Gastrocnemius medialis (tissue), 4 donors: Measurements from ENCODE around the gene FCAR. TPM values are rescaled to one million over a fixed set of nuclear protein-coding genes. Genes with fewer than 3 reads are reported as not detected.
"Not testable (repeated sequence)": the region's sequence is repeated elsewhere in the genome, so short reads cannot be mapped to it uniquely, and the experiment has no call there.

Experiments used
- ATAC-seq, 2 donors: fragments of 150-250 bp; one replicate each; pipeline ENCODE4 v1.9.1; 2016
- DNase-seq, 2 donors: peaks; one replicate each; pipeline ENCODE4 v3.0.0-alpha.2; 2019
- H3K27ac ChIP-seq, 4 donors: fragments of 200-600 bp; sonication (generic); 1 replicate in 1 of 4; 2 replicates in 3 of 4; pipeline ENCODE4 v1.5.1; 2016 to 2018; ENCODE audit warnings: mild to moderate bottlenecking in 2 of 4, moderate library complexity in 1 of 4
- H3K27me3 ChIP-seq, 3 donors: fragments of 200-600 bp; sonication (generic) in 2 of 3; 1 replicate in 1 of 3; 2 replicates in 2 of 3; pipeline versions ENCODE4 v1.5.1 to v1.6.0; 2016 to 2019; ENCODE audit warnings: mild to moderate bottlenecking in 1 of 3, moderate library complexity in 1 of 3
- H3K36me3 ChIP-seq, 2 donors: fragments of 200-600 bp; sonication (generic) in 1 of 2; one replicate each; pipeline ENCODE4 v1.5.1; 2017 to 2018
- H3K4me1 ChIP-seq, 2 donors: fragments of 200-600 bp; sonication (generic) in 1 of 2; one replicate each; pipeline ENCODE4 v1.5.1; 2016 to 2017; ENCODE audit warnings: mild to moderate bottlenecking in 2 of 2
- H3K4me3 ChIP-seq, 4 donors: fragments of 200-600 bp; sonication (generic) in 3 of 4; 1 replicate in 1 of 4; 2 replicates in 3 of 4; pipeline ENCODE4 v1.5.1; 2016 to 2019; ENCODE audit warnings: mild to moderate bottlenecking in 2 of 4
- H3K9me3 ChIP-seq, 3 donors: fragments of 200-600 bp; sonication (generic) in 2 of 3; 1 replicate in 1 of 3; 2 replicates in 2 of 3; pipeline ENCODE4 v1.5.1; 2016 to 2019
- POLR2A ChIP-seq, 2 donors: fragments of 450-650 bp; IDR thresholded peaks; one replicate each; pipeline ENCODE4 v1.6.1; 2017; ENCODE audit warnings: antibody characterized with exemption in 2 of 2, mild to moderate bottlenecking in 2 of 2, moderate library complexity in 2 of 2
- in situ Hi-C, 4 donors: fragments of 200-750 bp; cut with MboI; loops; one replicate each; pipeline versions ENCODE4 v1.15.0 to v1.8.0; 2017; ENCODE audit warnings: low sequenced_read_pairs in 4 of 4
- intact Hi-C: fragments of 100-400 bp; cut with DNase I; formaldehyde crosslinking; loops from one replicate; pipeline ENCODE4 v1.15.1; 2023; ENCODE audit warnings: low total_unique reads
- total RNA-seq, 4 donors: library from RNA; depleted of rRNA; stranded (reverse); fragments of >200 nt; gene quantifications; one replicate each; pipeline versions ENCODE4 v1.1.0 to v1.2.3, GENCODE V29; 2016
- TF ChIP-seq, protein P1 (sequence below), 5 experiments: fragments of 450-650 bp in 3 of 5; fragments of 200-600 bp in 2 of 5; sonication (generic) in 2 of 5; IDR thresholded peaks in 4 of 5; conservative IDR thresholded peaks in 1 of 5; 1 replicate in 4 of 5; 2 replicates in 1 of 5; pipeline ENCODE4 v1.5.1; 2016 to 2019; ENCODE audit warnings: antibody characterized with exemption in 5 of 5, mild to moderate bottlenecking in 3 of 5, moderate library complexity in 3 of 5

The FCAR gene
- total RNA-seq, 4 donors from 2014 or later: 0.33 to 2.0 (median 0.41) TPM; not detected in 1

DNA sequence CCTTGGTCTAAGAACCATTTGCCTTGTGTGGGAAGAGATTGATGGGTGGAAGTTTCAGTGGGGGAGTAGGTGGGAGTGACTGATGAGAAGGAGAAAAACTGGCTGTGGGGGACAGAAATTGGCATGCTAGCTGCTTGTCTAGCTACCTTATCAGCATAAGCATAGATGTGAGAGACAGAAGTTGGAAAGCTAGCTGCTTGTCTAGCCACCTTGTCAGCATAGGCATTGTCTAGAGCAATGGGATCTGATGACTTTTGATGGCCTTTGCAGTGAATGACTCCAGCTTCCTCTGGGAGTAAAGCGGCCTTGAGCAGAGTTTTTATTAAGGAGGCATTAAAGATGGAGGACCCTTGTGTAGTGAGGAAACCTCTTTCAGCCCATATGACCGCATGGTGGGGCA, 22.0 kb downstream of the FCAR start:
- Histone ChIP-seq H3K9me3 (no peaks in the 10 kb centered on the region), H3K27me3 (no peaks in the 10 kb centered on the region), H3K36me3 (no peaks in the 10 kb centered on the region), H3K4me1 (no peaks in the 10 kb centered on the region), H3K27ac (no peak overlapping the region), H3K4me3 (no peak overlapping the region)
- no peak for DNase-seq
- ATAC-seq: no peak
- in situ Hi-C loops: no loop called here
- intact Hi-C loops: no loop called here
- TF ChIP-seq POLR2A (IDR thresholded peaks at IDR 0.05): no peak
- TF ChIP-seq, protein P1, sequence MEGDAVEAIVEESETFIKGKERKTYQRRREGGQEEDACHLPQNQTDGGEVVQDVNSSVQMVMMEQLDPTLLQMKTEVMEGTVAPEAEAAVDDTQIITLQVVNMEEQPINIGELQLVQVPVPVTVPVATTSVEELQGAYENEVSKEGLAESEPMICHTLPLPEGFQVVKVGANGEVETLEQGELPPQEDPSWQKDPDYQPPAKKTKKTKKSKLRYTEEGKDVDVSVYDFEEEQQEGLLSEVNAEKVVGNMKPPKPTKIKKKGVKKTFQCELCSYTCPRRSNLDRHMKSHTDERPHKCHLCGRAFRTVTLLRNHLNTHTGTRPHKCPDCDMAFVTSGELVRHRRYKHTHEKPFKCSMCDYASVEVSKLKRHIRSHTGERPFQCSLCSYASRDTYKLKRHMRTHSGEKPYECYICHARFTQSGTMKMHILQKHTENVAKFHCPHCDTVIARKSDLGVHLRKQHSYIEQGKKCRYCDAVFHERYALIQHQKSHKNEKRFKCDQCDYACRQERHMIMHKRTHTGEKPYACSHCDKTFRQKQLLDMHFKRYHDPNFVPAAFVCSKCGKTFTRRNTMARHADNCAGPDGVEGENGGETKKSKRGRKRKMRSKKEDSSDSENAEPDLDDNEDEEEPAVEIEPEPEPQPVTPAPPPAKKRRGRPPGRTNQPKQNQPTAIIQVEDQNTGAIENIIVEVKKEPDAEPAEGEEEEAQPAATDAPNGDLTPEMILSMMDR (IDR thresholded peaks at IDR 0.05 in 4 of 5, conservative IDR thresholded peaks at IDR 0.05 in 1 of 5): no peak

DNA sequence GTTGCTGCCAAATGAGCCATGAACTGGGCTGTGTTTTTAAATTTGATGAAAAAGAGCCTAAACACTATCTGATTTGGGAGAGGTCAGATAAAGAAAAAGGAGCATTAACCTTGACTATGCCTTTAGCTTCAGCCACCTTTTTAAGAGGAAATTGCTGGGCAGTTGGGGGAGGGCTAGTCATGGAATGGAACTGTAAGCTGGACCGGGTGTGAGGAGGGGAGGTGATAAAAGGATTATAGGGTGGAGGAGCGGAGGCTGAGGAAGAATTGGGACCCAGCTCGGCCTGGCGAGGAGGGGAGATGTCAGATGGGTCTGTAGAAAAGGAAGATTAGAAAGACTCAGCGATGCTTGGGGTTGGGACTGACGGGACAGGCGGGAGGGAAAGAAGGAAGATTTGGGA, 24.6 kb downstream of the FCAR start:
- intact Hi-C loops, DNase-seq, H3K4me1 ChIP-seq, H3K27ac ChIP-seq, H3K4me3 ChIP-seq, in situ Hi-C loops, H3K36me3 ChIP-seq, ATAC-seq, H3K9me3 ChIP-seq, H3K27me3 ChIP-seq: not testable (repeated sequence)

DNA sequence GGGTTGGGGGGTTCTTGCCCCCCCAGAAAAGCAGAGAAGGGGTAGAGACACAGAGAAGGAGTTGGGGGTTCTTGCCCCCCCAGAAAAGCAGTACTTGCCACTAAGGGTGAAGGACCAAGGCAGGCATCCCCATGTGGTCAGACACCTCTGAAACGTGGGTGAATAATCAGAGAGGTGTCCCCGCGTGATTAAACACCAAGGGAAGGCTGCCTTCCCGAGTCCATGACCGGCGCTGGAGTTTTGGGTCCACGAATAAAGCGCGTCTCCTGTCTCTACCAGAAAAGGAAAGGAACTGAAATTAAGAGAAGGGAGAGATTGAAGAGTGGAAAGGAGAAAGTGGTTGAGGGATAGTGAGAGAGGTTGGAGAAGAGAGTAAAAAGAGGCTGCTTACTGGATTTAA, 25.6 kb downstream of the FCAR start:
- intact Hi-C loops, H3K27ac ChIP-seq, H3K4me3 ChIP-seq, H3K9me3 ChIP-seq, H3K4me1 ChIP-seq, DNase-seq, in situ Hi-C loops, H3K36me3 ChIP-seq, ATAC-seq, H3K27me3 ChIP-seq: not testable (repeated sequence)

DNA sequence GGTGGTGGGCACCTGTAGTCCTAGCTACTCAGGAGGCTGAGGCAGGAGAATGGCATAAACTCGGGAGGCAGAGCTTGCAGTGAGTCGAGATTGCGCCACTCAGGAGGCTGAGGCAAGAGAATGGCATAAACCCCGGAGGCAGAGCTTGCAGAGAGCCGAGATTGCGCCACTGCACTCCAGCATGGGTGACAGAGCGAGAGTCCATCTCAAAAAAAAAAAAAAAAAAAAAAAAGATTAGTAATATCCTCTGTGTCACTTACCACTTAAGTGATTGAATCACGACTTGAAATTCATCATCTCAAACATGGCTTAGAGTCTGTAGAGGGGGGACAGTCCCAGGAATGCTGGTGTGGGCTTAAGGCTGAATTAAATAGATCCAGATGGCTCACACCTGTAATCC, 27.1 kb downstream of the FCAR start:
- H3K4me1 ChIP-seq, in situ Hi-C loops, H3K9me3 ChIP-seq, H3K36me3 ChIP-seq, ATAC-seq, intact Hi-C loops, H3K27ac ChIP-seq, DNase-seq, H3K27me3 ChIP-seq, H3K4me3 ChIP-seq: not testable (repeated sequence)

DNA sequence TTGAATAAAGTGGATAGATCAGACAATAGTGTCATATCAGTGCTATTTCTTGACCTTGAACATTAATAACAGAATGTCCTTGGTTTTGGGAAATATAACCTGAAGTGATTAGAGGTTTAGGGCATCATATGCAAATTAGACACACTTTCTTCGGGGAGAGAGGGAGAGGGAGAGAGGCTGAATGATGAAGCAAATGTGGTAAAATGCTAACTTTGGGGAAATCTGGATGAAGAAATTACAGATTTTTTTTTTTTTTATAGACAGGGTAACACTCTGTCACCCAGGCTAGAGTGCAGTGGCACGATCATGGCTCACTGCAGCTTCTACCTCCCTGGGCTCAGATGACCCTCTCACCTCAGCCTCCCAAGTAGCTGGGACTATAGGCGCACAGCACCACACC, 28.0 kb downstream of the FCAR start:
- H3K4me3 ChIP-seq: no peak overlapping the region
- TF ChIP-seq, protein P1 (IDR thresholded peaks at IDR 0.05 in 4 of 5, conservative IDR thresholded peaks at IDR 0.05 in 1 of 5): no peak
- no peak for TF ChIP-seq POLR2A (IDR thresholded peaks at IDR 0.05)
- no peak for DNase-seq
- in situ Hi-C loops (no loop called here), intact Hi-C loops (no loop called here)
- no peaks in the 10 kb centered on the region for H3K27me3 ChIP-seq
- H3K36me3 ChIP-seq: no peaks in the 10 kb centered on the region
- H3K4me1 ChIP-seq: no peaks in the 10 kb centered on the region
- no peak overlapping the region for H3K27ac ChIP-seq
- ATAC-seq: no peak
- no peaks in the 10 kb centered on the region for H3K9me3 ChIP-seq

DNA sequence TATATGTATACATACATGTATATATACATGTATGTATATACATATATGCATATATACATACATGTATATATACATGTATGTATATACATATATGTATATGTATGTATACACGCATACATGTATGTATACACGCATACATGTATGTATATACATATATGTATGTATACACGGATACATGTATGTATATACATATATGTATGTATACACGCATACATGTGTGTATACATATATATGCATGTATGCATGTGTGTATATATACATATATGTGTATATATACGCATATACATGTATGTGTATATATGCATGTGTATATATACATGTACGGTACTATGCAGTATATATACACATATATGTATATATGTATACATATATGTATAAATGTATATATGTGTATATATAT, 29.3 kb downstream of the FCAR start:
- in situ Hi-C loops (no loop called here), intact Hi-C loops (no loop called here)
- Histone ChIP-seq H3K4me1 (no peaks in the 10 kb centered on the region), H3K9me3 (no peaks in the 10 kb centered on the region), H3K27me3 (no peaks in the 10 kb centered on the region), H3K4me3 (no peak overlapping the region), H3K36me3 (no peaks in the 10 kb centered on the region), H3K27ac (no peak overlapping the region)
- ATAC-seq: no peak
- no peak for DNase-seq
- TF ChIP-seq, protein P1 (IDR thresholded peaks at IDR 0.05 in 4 of 5, conservative IDR thresholded peaks at IDR 0.05 in 1 of 5): no peak
- TF ChIP-seq POLR2A (IDR thresholded peaks at IDR 0.05): no peak

DNA sequence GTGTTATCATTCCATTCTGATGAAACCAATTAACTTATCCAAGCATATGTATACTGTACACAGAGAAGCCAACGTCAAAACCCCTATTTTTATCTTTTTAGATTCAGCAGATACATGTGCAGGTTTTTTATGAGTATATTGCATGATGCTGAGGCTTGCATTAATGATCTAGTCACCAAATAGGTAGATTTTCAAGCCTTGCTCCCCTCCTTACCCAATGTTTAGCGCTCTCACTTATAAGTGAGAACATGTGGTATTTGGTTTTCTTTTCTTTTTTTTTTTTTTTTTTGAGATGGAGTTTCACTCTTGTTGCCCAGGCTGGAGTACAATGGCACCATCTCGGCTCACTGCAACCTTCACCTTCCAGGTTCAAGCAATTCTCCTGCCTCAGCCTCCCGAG, 30.2 kb downstream of the FCAR start:
- H3K4me3 ChIP-seq, H3K27me3 ChIP-seq, H3K27ac ChIP-seq, intact Hi-C loops, DNase-seq, ATAC-seq, H3K9me3 ChIP-seq, H3K4me1 ChIP-seq, in situ Hi-C loops, H3K36me3 ChIP-seq: not testable (repeated sequence)
